Spinal cord (tissue), 10 donors: ENCODE data around the gene FYTTD1. TPM values are rescaled to one million over a fixed set of nuclear protein-coding genes. Genes with fewer than 3 reads are reported as not detected.

Source experiments
- DNase-seq, 6 donors: peaks; one replicate each; pipeline versions ENCODE4 v3.0.0 to v3.0.0-alpha.2; 2013 to 2015; ENCODE audit warnings: low spot score in 6 of 6, low read depth in 4 of 6
- H3K27ac ChIP-seq: one replicate; pipeline ENCODE4 v1.5.1; 2013; ENCODE audit warnings: low read depth, low read length, control low read depth
- H3K27me3 ChIP-seq: one replicate; pipeline ENCODE4 v1.6.1; 2013; ENCODE audit warnings: low read length; ENCODE audit not compliant: control insufficient read depth, insufficient read depth
- H3K36me3 ChIP-seq: one replicate; pipeline ENCODE4 v1.6.1; 2013; ENCODE audit warnings: low read length; ENCODE audit not compliant: control insufficient read depth, insufficient read depth
- H3K4me1 ChIP-seq: one replicate; pipeline ENCODE4 v1.6.1; 2013; ENCODE audit warnings: low read length; ENCODE audit not compliant: control insufficient read depth, insufficient read depth
- H3K4me3 ChIP-seq: one replicate; pipeline ENCODE4 v1.5.1; 2013; ENCODE audit warnings: low read depth, low read length, control low read depth
- H3K9me3 ChIP-seq: one replicate; pipeline ENCODE4 v1.6.1; 2013; ENCODE audit warnings: low read length; ENCODE audit not compliant: control insufficient read depth, insufficient read depth
- WGBS: methylation state at CpG from one replicate; pipeline ENCODE4 v1.1.5; 2013; ENCODE audit warnings: missing lambda C conversion rate; ENCODE audit not compliant: insufficient coverage; 5-methylcytosine and 5-hydroxymethylcytosine counted together
- polyA plus RNA-seq, 2 donors: library from polyadenylated mRNA; unstranded; fragments of 120-200 nt; gene quantifications; one replicate each; pipeline ENCODE4 v1.2.1, GENCODE V29; 2013; ENCODE audit not compliant: insufficient read length in 2 of 2
- total RNA-seq, 2 donors: library from RNA; depleted of rRNA in 1 of 2; stranded (reverse); fragments of 120-200 nt in 1 of 2; fragments of >200 nt in 1 of 2; gene quantifications; one replicate each; pipeline versions ENCODE4 v1.2.3 to v1.2.4, GENCODE V29; 2013 to 2014
- donor health status: healthy.

FYTTD1 gene
- total and polyA plus RNA-seq, 4 donors, result 60.0 to 95.3 (median 71.8) TPM

GRCh38 chr3:197798863-197799262, 49.2 kb downstream of the FYTTD1 start:
- no peaks in the 10 kb centered on the region for H3K27me3 ChIP-seq
- no peak overlapping the region for H3K27ac ChIP-seq
- H3K4me1 ChIP-seq, result no peaks in the 10 kb centered on the region
- H3K4me3 ChIP-seq, result no peak overlapping the region
- no peak for DNase-seq
- H3K36me3 ChIP-seq, result no peaks in the 10 kb centered on the region
- 93% methylated on average over 2 of the region's 3 CpGs for WGBS
- H3K9me3 ChIP-seq, result no peaks in the 10 kb centered on the region

- Histone ChIP-seq H3K4me3 (no peak overlapping the region), H3K27ac (no peak overlapping the region), H3K27me3 (no peaks in the 10 kb centered on the region), H3K4me1 (no peaks in the 10 kb centered on the region), H3K36me3 (no peaks in the 10 kb centered on the region), H3K9me3 (no peaks in the 10 kb centered on the region)
- no peak for DNase-seq
- 100% methylated on average over 1 of the region's 3 CpGs for WGBS
Observed at GRCh38 chr3:197800379-197800778, 50.7 kb downstream of the FYTTD1 start.

- no peak for DNase-seq
- WGBS, result 93% methylated on average over 3 of the region's 8 CpGs
- no peak overlapping the region for H3K4me3 ChIP-seq
- no peaks in the 10 kb centered on the region for H3K9me3 ChIP-seq
- H3K4me1 ChIP-seq, result no peaks in the 10 kb centered on the region
- no peak overlapping the region for H3K27ac ChIP-seq
- H3K27me3 ChIP-seq, result no peaks in the 10 kb centered on the region
- H3K36me3 ChIP-seq, result no peaks in the 10 kb centered on the region
Observed at GRCh38 chr3:197801891-197802778, 52.5 kb downstream of the FYTTD1 start.

- DNase-seq, result no peak
- no peaks in the 10 kb centered on the region for H3K4me1 ChIP-seq
- WGBS, result 92% methylated on average over 1 of the region's 3 CpGs
- H3K27me3 ChIP-seq, result no peaks in the 10 kb centered on the region
- H3K27ac ChIP-seq, result no peak overlapping the region
- H3K36me3 ChIP-seq, result no peaks in the 10 kb centered on the region
- no peak overlapping the region for H3K4me3 ChIP-seq
- H3K9me3 ChIP-seq, result no peaks in the 10 kb centered on the region
Observed at GRCh38 chr3:197802779-197803459, 53.2 kb downstream of the FYTTD1 start.

- Histone ChIP-seq H3K36me3 (no peaks in the 10 kb centered on the region), H3K27me3 (no peaks in the 10 kb centered on the region), H3K4me1 (peaks cover 5% of the 10 kb centered on the region), H3K4me3 (no peak overlapping the region), H3K27ac (no peak overlapping the region), H3K9me3 (no peaks in the 10 kb centered on the region)
- DNase-seq, result no peak
- WGBS, result no CpG with 5 or more reads among the region's 4 CpGs
Observed at GRCh38 chr3:197804511-197804910, 54.8 kb downstream of the FYTTD1 start.

GRCh38 chr3:197807969-197808587, 58.4 kb downstream of the FYTTD1 start:
- Histone ChIP-seq H3K36me3 (no peaks in the 10 kb centered on the region), H3K27me3 (no peaks in the 10 kb centered on the region), H3K4me3 (no peak overlapping the region), H3K9me3 (no peaks in the 10 kb centered on the region), H3K27ac (peak overlapping the region; percentile 40), H3K4me1 (peaks cover 7% of the 10 kb centered on the region)
- no peak for DNase-seq
- 67% methylated on average over 2 of the region's 4 CpGs for WGBS

GRCh38 chr3:197809356-197810020, 59.8 kb downstream of the FYTTD1 start:
- Histone ChIP-seq H3K36me3 (no peaks in the 10 kb centered on the region), H3K27ac (peak overlapping the region; percentile 57), H3K9me3 (no peaks in the 10 kb centered on the region), H3K4me1 (peaks cover 7% of the 10 kb centered on the region), H3K4me3 (no peak overlapping the region), H3K27me3 (no peaks in the 10 kb centered on the region)
- DNase-seq, result peak in 1 of 6 donors; percentile 18
- WGBS, result 83% methylated on average over 1 of the region's 2 CpGs

GRCh38 chr3:197810901-197811300, 61.2 kb downstream of the FYTTD1 start:
- no peak for DNase-seq
- no peak overlapping the region for H3K4me3 ChIP-seq
- no peaks in the 10 kb centered on the region for H3K9me3 ChIP-seq
- H3K27me3 ChIP-seq, result no peaks in the 10 kb centered on the region
- peaks cover 7% of the 10 kb centered on the region for H3K4me1 ChIP-seq
- H3K36me3 ChIP-seq, result no peaks in the 10 kb centered on the region
- WGBS, result no CpG with 5 or more reads among the region's 6 CpGs
- peak overlapping the region; percentile 57 for H3K27ac ChIP-seq

GRCh38 chr3:197811343-197811742, 61.7 kb downstream of the FYTTD1 start:
- peak in 1 of 6 donors; percentile 64 for DNase-seq
- no peak overlapping the region for H3K4me3 ChIP-seq
- peak overlapping the region; percentile 57 for H3K27ac ChIP-seq
- no peaks in the 10 kb centered on the region for H3K27me3 ChIP-seq
- H3K4me1 ChIP-seq, result peaks cover 7% of the 10 kb centered on the region
- no CpG with 5 or more reads among the region's 3 CpGs for WGBS
- no peaks in the 10 kb centered on the region for H3K9me3 ChIP-seq
- no peaks in the 10 kb centered on the region for H3K36me3 ChIP-seq
